HG02885 (cell line): ENCODE data around the gene NAGLU.

ENCODE experiments used
- ATAC-seq: cut with Tn5 transposase; IDR thresholded peaks from one replicate; pipeline ENCODE4 v1.9.1; 2021; ENCODE audit warnings: mild to moderate bottlenecking; ENCODE audit not compliant: unreplicated experiment, poor library complexity

Gene NAGLU

GRCh38 chr17:42584880-42585279 is 48.8 kb downstream of the NAGLU start:
- no peak for ATAC-seq

DNA sequence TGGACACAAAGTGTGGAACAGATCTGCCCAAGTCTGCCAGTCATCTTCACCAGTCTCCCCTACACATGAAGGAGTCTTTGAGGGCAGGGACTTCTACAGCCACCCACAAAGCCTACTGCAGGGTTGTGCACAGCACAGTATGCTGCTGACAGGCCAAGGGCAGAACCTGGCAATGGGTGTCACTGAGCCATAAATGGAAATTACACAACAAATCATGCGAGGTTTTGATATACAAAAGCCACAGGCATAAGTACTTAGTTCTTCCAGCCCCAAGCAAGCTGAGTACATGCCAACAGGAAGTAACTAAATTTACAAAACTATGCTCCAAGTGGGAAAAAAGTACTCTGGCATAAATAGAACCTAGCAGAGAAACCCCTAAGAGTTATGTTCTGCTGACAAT is 49.3 kb downstream of the NAGLU start:
- ATAC-seq, result no peak

- ATAC-seq, result no peak
Measured at GRCh38 chr17:42586514-42587230, 50.6 kb downstream of the NAGLU start.

GRCh38 chr17:42590886-42591285 is 54.8 kb downstream of the NAGLU start:
- no peak for ATAC-seq

- no peak for ATAC-seq
Measured at GRCh38 chr17:42591411-42591810, 55.4 kb downstream of the NAGLU start.
